OCI-LY3 (cell line): ENCODE data around the gene YBX1.

ENCODE experiments used
- CTCF ChIP-seq: fragments of 200-600, 300-600 bp; sonication (generic); IDR thresholded peaks from 2 replicates; pipeline ENCODE4 v1.5.1; 2014; ENCODE audit warnings: antibody characterized with exemption, low read length, low read depth
- EZH2phosphoT487 ChIP-seq: fragments of 200-600 bp; shearing (Covaris generic); IDR thresholded peaks from 2 replicates; pipeline ENCODE4 v1.6.1; 2018; ENCODE audit warnings: antibody characterized with exemption, mixed run types, low read depth

- TF ChIP-seq CTCF (no peak), EZH2phosphoT487 (no peak)
Observed at GRCh38 chr1:42700006-42700405, 17.8 kb downstream of the YBX1 start.
